DND-41 (cell line): ENCODE results near the gene WTAP.

Source experiments
- ATAC-seq: fragments of 200-7000 bp; cut with Tn5 transposase; 3 replicates; pipeline ENCODE4 v1.9.1; 2021; ENCODE audit warnings: low read depth; ENCODE audit not compliant: insufficient read depth
- DNase-seq: peaks from one replicate; pipeline ENCODE4 v3.0.0-alpha.2; 2020
- H2AFZ ChIP-seq: 2 replicates; pipeline ENCODE4 v1.6.0; 2012; ENCODE audit warnings: low read depth, low read length
- H3K27ac ChIP-seq: 2 replicates; pipeline ENCODE4 v1.5.1; 2012; ENCODE audit warnings: low read length, inconsistent platforms
- H3K27me3 ChIP-seq: fragments of 200-600 bp; sonication (generic); 2 replicates; pipeline ENCODE4 v1.6.0; 2012; ENCODE audit warnings: low read length, mild to moderate bottlenecking, inconsistent platforms; ENCODE audit not compliant: insufficient read depth, poor library complexity
- H3K36me3 ChIP-seq: 2 replicates; pipeline ENCODE4 v1.5.1; 2012; ENCODE audit warnings: low read length, inconsistent platforms; ENCODE audit not compliant: insufficient read depth
- H3K4me1 ChIP-seq: 2 replicates; pipeline ENCODE4 v1.5.1; 2012; ENCODE audit warnings: mild to moderate bottlenecking, low read length; ENCODE audit not compliant: insufficient read depth
- H3K4me2 ChIP-seq: 2 replicates; pipeline ENCODE4 v1.6.0; 2012; ENCODE audit warnings: mild to moderate bottlenecking, moderate library complexity, low read length, inconsistent platforms; ENCODE audit not compliant: insufficient read depth
- H3K4me3 ChIP-seq, 2 experiments: fragments of 200-600 bp in 1 of 2; shearing (Covaris generic) in 1 of 2; 2 replicates each; pipeline ENCODE4 v1.5.1; 2012 to 2016; ENCODE audit warnings: inconsistent platforms in 2 of 2, low read length in 2 of 2, mild to moderate bottlenecking in 2 of 2, low read depth in 1 of 2, moderate library complexity in 1 of 2
- H3K79me2 ChIP-seq: 2 replicates; pipeline ENCODE4 v1.6.0; 2012; ENCODE audit warnings: low read length, inconsistent platforms; ENCODE audit not compliant: insufficient read depth
- H3K9ac ChIP-seq: 2 replicates; pipeline ENCODE4 v1.6.0; 2012; ENCODE audit warnings: low read depth, mild to moderate bottlenecking, inconsistent platforms, low read length, moderate library complexity
- H3K9me3 ChIP-seq: 2 replicates; pipeline ENCODE4 v1.5.1; 2012; ENCODE audit warnings: low read length, moderate library complexity, mild to moderate bottlenecking, inconsistent platforms; ENCODE audit not compliant: insufficient read depth, severe bottlenecking
- H4K20me1 ChIP-seq: 2 replicates; pipeline ENCODE4 v1.6.0; 2012; ENCODE audit warnings: low read length; ENCODE audit not compliant: insufficient read depth
- CTCF ChIP-seq: IDR thresholded peaks from 2 replicates; pipeline ENCODE4 v1.5.1; 2012; ENCODE audit warnings: borderline replicate concordance, low read length, moderate library complexity, mild to moderate bottlenecking; ENCODE audit not compliant: poor library complexity, severe bottlenecking; ENCODE audit errors: extremely low read depth
- EZH2 ChIP-seq: IDR thresholded peaks from 3 replicates; pipeline ENCODE4 v1.6.1; 2012; ENCODE audit warnings: borderline replicate concordance, low read depth, mild to moderate bottlenecking, moderate library complexity, low read length, inconsistent platforms; ENCODE audit not compliant: severe bottlenecking

Gene WTAP

GRCh38 chr6:159692303-159693127 lies 34.8 kb upstream of the WTAP start:
- TF ChIP-seq EZH2: no peak
- TF ChIP-seq CTCF: no peak
- H2AFZ ChIP-seq: peak overlapping the region; percentile 65

GRCh38 chr6:159693128-159693893 lies 34.0 kb upstream of the WTAP start, which contains the start of gene SOD2:
Gene SOD2, minus strand, starts transcription at chr6:159693241. Its CDS starts 74 bp downstream, at chr6:159693167.
- peak; percentile 89 for DNase-seq
- H3K27ac ChIP-seq: peak within 1 kb of the TSS; percentile 95
- peak; percentile 86 for ATAC-seq
- H3K9me3 ChIP-seq: no peaks in the 10 kb centered on the region
- H2AFZ ChIP-seq: peak within 1 kb of the TSS; percentile 68
- H3K4me3 ChIP-seq: peak within 1 kb of the TSS; percentile 76 to 81
- H3K4me1 ChIP-seq: peaks cover 30% of the 10 kb centered on the region
- H3K9ac ChIP-seq: peak within 1 kb of the TSS; percentile 85
- peaks cover 45% of the 10 kb centered on the region for H3K79me2 ChIP-seq
- peaks cover 16% of the 10 kb centered on the region for H4K20me1 ChIP-seq
- H3K4me2 ChIP-seq: peak within 1 kb of the TSS; percentile 89
- no peak for TF ChIP-seq EZH2
- TF ChIP-seq CTCF: no peak
- peaks cover 19% of the 10 kb centered on the region for H3K36me3 ChIP-seq
- H3K27me3 ChIP-seq: no peaks in the 10 kb centered on the region

More at GRCh38 chr6:159692303-159693127, 34.8 kb upstream of the WTAP start:
- peaks cover 26% of the 10 kb centered on the region for H3K36me3 ChIP-seq
- peak overlapping the region; percentile 76 to 81 for H3K4me3 ChIP-seq
- peak; percentile 65 for DNase-seq
- H3K27ac ChIP-seq: peak overlapping the region; percentile 95
- H3K9me3 ChIP-seq: no peaks in the 10 kb centered on the region
- H3K79me2 ChIP-seq: peaks cover 50% of the 10 kb centered on the region
- ATAC-seq: peak; percentile 55
- H4K20me1 ChIP-seq: peaks cover 16% of the 10 kb centered on the region
- H3K9ac ChIP-seq: peak overlapping the region; percentile 85
- H3K4me2 ChIP-seq: peak overlapping the region; percentile 89
- peaks cover 30% of the 10 kb centered on the region for H3K4me1 ChIP-seq
- H3K27me3 ChIP-seq: no peaks in the 10 kb centered on the region

- Histone ChIP-seq H3K79me2 (peaks cover 38% of the 10 kb centered on the region), H3K36me3 (peaks cover 12% of the 10 kb centered on the region), H3K4me1 (peaks cover 30% of the 10 kb centered on the region), H3K27ac (peak overlapping the region; percentile 95), H3K9me3 (no peaks in the 10 kb centered on the region), H4K20me1 (peaks cover 13% of the 10 kb centered on the region), H3K27me3 (no peaks in the 10 kb centered on the region), H3K4me3 (peak overlapping the region; percentile 76 to 81; a peak in 3 of 4 replicates), H2AFZ (peak overlapping the region; percentile 68), H3K4me2 (peak overlapping the region; percentile 89), H3K9ac (peak overlapping the region; percentile 85)
- no peak for TF ChIP-seq EZH2
- TF ChIP-seq CTCF: no peak
- DNase-seq (no peak), ATAC-seq (no peak)
Observed at GRCh38 chr6:159693894-159694545, 33.3 kb upstream of the WTAP start.
